ENCODE results near the gene RBM20. TPM values are rescaled to one million over a fixed set of nuclear protein-coding genes. Genes with fewer than 3 reads are reported as not detected.

Gene RBM20
- total RNA-seq, 1 experiment from 2014 or later = 0.17 TPM

DNA sequence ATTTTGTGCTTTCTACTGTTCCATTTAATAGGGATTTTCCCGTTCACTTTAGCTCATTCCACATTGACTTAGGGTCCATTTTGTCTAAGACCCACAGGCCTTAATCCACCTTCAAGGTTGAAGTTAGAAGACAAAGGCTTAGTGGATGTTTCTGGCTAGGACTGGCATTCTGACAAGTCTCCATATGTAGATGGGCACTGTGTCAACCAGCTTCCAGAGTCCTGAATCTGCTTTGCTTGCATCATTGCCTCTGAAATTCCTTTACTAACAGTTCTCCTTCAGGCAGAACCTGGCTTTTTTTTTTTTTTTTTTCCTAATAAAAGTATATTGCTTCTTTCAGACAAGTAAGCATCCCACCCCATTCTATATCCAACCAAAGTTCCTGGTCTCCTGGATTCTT lies 158.0 kb downstream of the RBM20 start:
- Histone ChIP-seq H3K9ac (ENCODE audit: extremely low read depth, insufficient read length, low read length) (no peak overlapping the region), H3K9me3 (ENCODE audit: control insufficient read depth, low read depth, low read length) (no peaks in the 10 kb centered on the region), H4K20me1 (ENCODE audit: control insufficient read depth, insufficient read depth, insufficient read length) (no peaks in the 10 kb centered on the region), H3K79me1 (ENCODE audit: insufficient read depth, low read depth, low read length, poor library complexity, severe bottlenecking) (no peaks in the 10 kb centered on the region), H3K23me2 (ENCODE audit: insufficient read length, low read depth, low read length, poor library complexity, severe bottlenecking) (no peaks in the 10 kb centered on the region), H2AK5ac (ENCODE audit: insufficient read length, low read length) (no peak overlapping the region), H4K5ac (ENCODE audit: insufficient read length, low read depth, low read length) (no peak overlapping the region), H3K27me3 (ENCODE audit: insufficient read depth, low read length) (no peaks in the 10 kb centered on the region), H3K56ac (ENCODE audit: insufficient read length, low read depth, low read length) (no peak overlapping the region), H3K14ac (ENCODE audit: insufficient read depth, low read length) (no peak overlapping the region), H4K8ac (replicated peaks; ENCODE audit: insufficient read length, low read depth, low read length) (no peak overlapping the region), H3T11ph (ENCODE audit: low read length) (no peak overlapping the region), H2BK12ac (ENCODE audit: insufficient read length, low read depth, low read length) (no peak overlapping the region), H3K4me1 (ENCODE audit: insufficient read depth, low read length) (no peaks in the 10 kb centered on the region), H3K18ac (ENCODE audit: insufficient read length, low read depth, low read length) (no peak overlapping the region), H2BK20ac (ENCODE audit: low read depth, low read length, poor library complexity, severe bottlenecking) (no peak overlapping the region), H4K91ac (ENCODE audit: insufficient read length, low read depth, low read length) (no peak overlapping the region), H3K27ac (ENCODE audit: insufficient read length, low read depth, low read length) (no peak overlapping the region), H2BK5ac (ENCODE audit: insufficient read length, low read length) (no peak overlapping the region), H3K4ac (ENCODE audit: low read depth, low read length) (no peak overlapping the region), H3K23ac (ENCODE audit: insufficient read length, low read depth, low read length) (no peak overlapping the region), H3K79me2 (ENCODE audit: insufficient read depth, low read length) (no peaks in the 10 kb centered on the region), H2AFZ (ENCODE audit: low read length) (no peak overlapping the region), H2BK120ac (ENCODE audit: low read depth, low read length, poor library complexity, severe bottlenecking) (no peak overlapping the region), H2BK15ac (ENCODE audit: low read depth, low read length) (no peak overlapping the region), H3K4me2 (ENCODE audit: insufficient read depth, insufficient read length, low read length) (no peak overlapping the region)
- Mint-ChIP-seq H3K36me3 (ENCODE audit: insufficient read depth in 1 of 3, low read depth in 3 of 3) (no peaks in the 10 kb centered on the region), H3K27me3 (ENCODE audit: low read depth) (no peaks in the 10 kb centered on the region; the same call in 1 of the 2 replicates), H3K27ac (no peak overlapping the region), H3K4me1 (peaks cover 9% of the 10 kb centered on the region in 2 experiments), H3K9me3 (no peaks in the 10 kb centered on the region), H3K4me3 (no peak overlapping the region)
- no CpG with 5 or more reads among the region's 1 CpG for WGBS (ENCODE audit: extremely low coverage, insufficient read length, low lambda C conversion rate)
- TF ChIP-seq, protein P1, sequence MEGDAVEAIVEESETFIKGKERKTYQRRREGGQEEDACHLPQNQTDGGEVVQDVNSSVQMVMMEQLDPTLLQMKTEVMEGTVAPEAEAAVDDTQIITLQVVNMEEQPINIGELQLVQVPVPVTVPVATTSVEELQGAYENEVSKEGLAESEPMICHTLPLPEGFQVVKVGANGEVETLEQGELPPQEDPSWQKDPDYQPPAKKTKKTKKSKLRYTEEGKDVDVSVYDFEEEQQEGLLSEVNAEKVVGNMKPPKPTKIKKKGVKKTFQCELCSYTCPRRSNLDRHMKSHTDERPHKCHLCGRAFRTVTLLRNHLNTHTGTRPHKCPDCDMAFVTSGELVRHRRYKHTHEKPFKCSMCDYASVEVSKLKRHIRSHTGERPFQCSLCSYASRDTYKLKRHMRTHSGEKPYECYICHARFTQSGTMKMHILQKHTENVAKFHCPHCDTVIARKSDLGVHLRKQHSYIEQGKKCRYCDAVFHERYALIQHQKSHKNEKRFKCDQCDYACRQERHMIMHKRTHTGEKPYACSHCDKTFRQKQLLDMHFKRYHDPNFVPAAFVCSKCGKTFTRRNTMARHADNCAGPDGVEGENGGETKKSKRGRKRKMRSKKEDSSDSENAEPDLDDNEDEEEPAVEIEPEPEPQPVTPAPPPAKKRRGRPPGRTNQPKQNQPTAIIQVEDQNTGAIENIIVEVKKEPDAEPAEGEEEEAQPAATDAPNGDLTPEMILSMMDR (conservative IDR thresholded peaks at IDR 0.05) = no peak
- no peak for DNase-seq
